Measurements from ENCODE around the gene MBTPS1.

The MBTPS1 gene

GRCh38 chr16:84081446-84081989, 35.2 kb downstream of the MBTPS1 start:
- no peak overlapping the region for H3K4me3 ChIP-seq (ENCODE audit: control insufficient read depth, low read depth, low read length)
- TF ChIP-seq, protein P1, sequence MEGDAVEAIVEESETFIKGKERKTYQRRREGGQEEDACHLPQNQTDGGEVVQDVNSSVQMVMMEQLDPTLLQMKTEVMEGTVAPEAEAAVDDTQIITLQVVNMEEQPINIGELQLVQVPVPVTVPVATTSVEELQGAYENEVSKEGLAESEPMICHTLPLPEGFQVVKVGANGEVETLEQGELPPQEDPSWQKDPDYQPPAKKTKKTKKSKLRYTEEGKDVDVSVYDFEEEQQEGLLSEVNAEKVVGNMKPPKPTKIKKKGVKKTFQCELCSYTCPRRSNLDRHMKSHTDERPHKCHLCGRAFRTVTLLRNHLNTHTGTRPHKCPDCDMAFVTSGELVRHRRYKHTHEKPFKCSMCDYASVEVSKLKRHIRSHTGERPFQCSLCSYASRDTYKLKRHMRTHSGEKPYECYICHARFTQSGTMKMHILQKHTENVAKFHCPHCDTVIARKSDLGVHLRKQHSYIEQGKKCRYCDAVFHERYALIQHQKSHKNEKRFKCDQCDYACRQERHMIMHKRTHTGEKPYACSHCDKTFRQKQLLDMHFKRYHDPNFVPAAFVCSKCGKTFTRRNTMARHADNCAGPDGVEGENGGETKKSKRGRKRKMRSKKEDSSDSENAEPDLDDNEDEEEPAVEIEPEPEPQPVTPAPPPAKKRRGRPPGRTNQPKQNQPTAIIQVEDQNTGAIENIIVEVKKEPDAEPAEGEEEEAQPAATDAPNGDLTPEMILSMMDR (conservative IDR thresholded peaks at IDR 0.05; ENCODE audit: control insufficient read depth, insufficient read depth, low read depth, low read length) = no peak
- DNase-seq (ENCODE audit: low read depth) = no peak

DNA sequence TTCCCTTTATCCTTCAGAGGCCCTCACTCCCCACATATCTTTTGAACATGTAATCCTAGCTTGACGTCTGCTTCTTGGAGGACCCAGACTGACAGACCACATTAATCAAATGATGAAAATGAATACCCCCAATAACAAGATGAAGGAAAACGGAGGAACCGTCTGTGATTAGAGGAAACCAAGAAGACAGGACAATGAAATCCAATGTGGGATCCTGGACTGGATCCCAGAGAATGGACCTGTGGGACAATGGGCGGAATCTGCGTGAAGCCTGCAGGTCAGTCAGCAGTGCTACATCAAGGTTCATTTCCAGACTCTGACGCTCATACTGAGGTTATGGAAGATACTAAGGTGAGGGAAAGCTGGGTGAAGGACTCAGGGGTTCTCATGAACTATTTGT, 35.9 kb downstream of the MBTPS1 start:
- TF ChIP-seq, protein P1 (conservative IDR thresholded peaks at IDR 0.05; ENCODE audit: control insufficient read depth, insufficient read depth, low read depth, low read length) = no peak
- H3K4me3 ChIP-seq (ENCODE audit: control insufficient read depth, low read depth, low read length) = no peak overlapping the region
- DNase-seq (ENCODE audit: low read depth) = no peak

DNA sequence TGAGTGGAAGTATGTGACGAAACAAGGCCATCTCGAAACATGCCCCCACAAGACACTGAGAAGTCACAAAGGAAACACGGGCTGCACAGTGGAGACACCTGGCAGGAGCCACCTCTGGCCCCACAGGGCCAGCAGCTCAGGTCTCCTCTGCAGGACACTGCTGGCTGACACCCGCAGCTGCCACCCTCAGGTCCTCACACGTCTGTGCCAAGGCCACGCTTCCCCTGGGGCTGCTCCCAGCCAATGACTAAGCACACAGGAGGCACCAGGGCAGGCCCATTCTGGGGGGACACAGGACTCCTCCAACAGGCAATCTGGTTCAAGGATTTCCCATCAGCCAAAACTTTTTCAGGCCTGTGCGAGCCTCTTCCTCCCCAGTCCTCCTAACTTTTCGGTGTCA, 36.4 kb downstream of the MBTPS1 start:
- TF ChIP-seq, protein P1 (conservative IDR thresholded peaks at IDR 0.05; ENCODE audit: control insufficient read depth, insufficient read depth, low read depth, low read length) = no peak
- H3K4me3 ChIP-seq (ENCODE audit: control insufficient read depth, low read depth, low read length) = no peak overlapping the region
- DNase-seq (ENCODE audit: low read depth) = no peak

DNA sequence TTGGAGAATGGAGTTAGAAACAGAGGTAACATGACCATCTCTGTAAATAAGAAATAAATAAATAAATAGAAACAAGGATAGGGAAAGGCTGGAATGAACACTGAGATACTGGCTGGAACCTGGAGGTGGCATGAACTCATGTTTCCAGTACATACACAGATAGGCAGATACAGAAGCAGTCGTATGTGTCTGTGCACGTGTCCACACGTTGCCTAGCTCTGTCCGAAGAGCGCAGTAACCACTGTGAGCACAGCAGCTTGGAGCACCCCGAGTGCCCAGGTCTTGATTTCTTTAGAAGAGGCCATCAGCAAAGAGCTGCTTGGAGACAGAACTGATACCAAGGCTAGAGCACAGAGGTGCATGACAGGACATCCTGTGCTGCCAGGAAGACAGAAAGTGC, 37.1 kb downstream of the MBTPS1 start:
- no peak overlapping the region for H3K4me3 ChIP-seq (ENCODE audit: control insufficient read depth, low read depth, low read length)
- no peak for DNase-seq (ENCODE audit: low read depth)
- TF ChIP-seq, protein P1 (conservative IDR thresholded peaks at IDR 0.05; ENCODE audit: control insufficient read depth, insufficient read depth, low read depth, low read length) = no peak

DNA sequence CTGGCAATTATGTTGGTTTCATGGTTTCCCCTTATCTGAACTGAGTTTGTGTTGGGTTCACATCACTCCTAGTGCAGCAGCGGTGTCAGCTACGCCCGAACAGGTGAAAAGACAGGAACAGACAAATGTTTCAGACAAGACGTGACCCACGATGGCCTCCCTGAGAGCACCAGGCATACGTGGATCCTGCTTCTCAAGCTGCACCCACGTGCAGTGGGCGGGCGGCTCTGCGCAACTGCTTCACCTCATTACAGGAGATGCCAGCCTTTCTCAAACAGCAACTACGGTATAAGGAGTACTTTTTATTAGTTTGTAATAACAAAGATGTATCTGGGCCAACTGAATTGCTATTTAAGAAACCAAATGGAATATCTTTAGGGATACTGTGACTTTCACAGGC, 41.4 kb downstream of the MBTPS1 start:
- no peak for DNase-seq (ENCODE audit: low read depth)
- TF ChIP-seq, protein P1 (conservative IDR thresholded peaks at IDR 0.05; ENCODE audit: control insufficient read depth, insufficient read depth, low read depth, low read length) = no peak
- H3K4me3 ChIP-seq (ENCODE audit: control insufficient read depth, low read depth, low read length) = no peak overlapping the region

DNA sequence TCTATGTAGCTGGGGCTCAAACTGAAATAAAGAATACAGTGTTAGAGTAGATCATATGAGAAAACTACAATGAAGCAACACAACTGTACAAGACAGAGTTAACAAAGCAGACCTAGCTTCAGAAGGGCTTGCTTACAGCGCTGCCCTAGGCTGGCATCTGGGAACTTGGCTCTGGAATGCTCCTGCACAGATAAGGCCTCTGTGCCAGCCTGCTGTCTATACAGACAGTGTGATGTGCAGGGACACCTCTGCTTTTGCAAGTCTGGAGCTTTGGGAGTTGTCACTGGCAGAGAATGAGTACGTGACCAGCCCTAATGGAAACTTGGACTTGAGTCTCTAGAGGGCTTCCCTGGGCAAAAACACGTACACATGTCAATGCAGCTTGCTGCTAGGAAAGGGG, 42.0 kb downstream of the MBTPS1 start:
- no peak for DNase-seq (ENCODE audit: low read depth)
- TF ChIP-seq, protein P1 (conservative IDR thresholded peaks at IDR 0.05; ENCODE audit: control insufficient read depth, insufficient read depth, low read depth, low read length) = no peak
- H3K4me3 ChIP-seq (ENCODE audit: control insufficient read depth, low read depth, low read length) = no peak overlapping the region

- peak; percentile 18 for DNase-seq (ENCODE audit: low read depth)
- no peak overlapping the region for H3K4me3 ChIP-seq (ENCODE audit: control insufficient read depth, low read depth, low read length)
- TF ChIP-seq, protein P1 (conservative IDR thresholded peaks at IDR 0.05; ENCODE audit: control insufficient read depth, insufficient read depth, low read depth, low read length) = no peak
Measured at GRCh38 chr16:84072014-84072413, 44.7 kb downstream of the MBTPS1 start.

Measured in fibroblast of mammary gland (primary cell).